GM18870 (cell line): ENCODE data around the gene STOML1.
"Not testable (repeated sequence)": the region's sequence is repeated elsewhere in the genome, so short reads cannot be mapped to it uniquely, and the experiment has no call there.

Experiments used
- ATAC-seq: cut with Tn5 transposase; IDR thresholded peaks from one replicate; pipeline ENCODE4 v1.9.1; 2021; ENCODE audit warnings: moderate library complexity; ENCODE audit not compliant: unreplicated experiment

STOML1 gene

GRCh38 chr15:73965758-73966113, 26.4 kb downstream of the STOML1 start:
- peak; percentile 57 for ATAC-seq

DNA sequence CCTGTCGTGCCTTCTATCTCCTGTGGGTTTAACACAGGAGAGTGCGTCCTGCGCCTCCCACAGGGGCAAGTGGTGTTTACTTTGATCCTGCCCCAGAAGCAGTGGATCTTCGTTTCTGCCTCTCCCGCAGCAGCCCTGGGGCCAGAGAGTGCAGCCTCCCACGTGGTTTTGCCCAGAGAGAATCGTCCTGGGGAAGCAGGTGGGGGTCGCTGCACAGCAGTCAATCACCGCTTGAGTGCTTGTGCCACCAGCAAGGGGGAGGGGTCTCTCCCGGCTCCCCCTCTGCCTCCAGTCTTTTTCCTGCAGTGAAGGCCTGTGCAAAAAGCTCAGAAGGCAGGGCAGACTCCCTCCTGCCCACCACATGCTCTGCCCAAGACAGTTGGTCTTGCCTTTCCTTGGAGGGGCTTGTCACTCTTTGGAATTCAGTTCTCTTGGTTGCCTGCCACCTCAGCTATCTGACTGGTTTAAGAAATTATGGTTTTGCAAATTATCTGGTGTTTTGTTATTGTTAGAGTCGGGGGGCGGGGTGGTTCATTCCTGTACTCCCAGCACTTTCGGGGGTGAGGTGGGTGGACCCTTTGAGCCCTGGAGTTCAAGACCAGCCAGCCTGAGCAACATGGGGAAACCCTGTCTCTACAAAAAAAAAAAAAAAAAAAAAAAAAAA, 26.9 kb downstream of the STOML1 start:
- ATAC-seq, result no peak

DNA sequence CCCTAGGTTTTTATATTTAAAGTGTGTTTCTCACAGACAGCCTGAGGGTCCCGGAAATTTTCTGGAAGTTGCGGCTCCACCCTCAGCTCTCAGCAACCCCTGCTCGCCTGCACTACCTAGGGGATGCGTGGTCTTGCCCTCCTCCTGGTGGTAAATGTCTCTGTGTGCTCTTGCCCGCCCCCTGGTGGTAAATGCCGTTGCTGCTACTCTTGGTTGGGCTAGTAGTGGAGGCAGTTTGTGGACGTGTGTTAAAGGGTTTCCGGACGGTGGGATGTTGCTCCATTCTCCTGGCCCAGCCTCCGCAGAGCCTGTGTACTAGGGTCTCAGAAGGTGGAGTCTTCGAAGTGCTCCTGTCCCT, 27.4 kb downstream of the STOML1 start:
- ATAC-seq, result no peak

GRCh38 chr15:73962433-73962832, 29.7 kb downstream of the STOML1 start:
- ATAC-seq, result no peak

DNA sequence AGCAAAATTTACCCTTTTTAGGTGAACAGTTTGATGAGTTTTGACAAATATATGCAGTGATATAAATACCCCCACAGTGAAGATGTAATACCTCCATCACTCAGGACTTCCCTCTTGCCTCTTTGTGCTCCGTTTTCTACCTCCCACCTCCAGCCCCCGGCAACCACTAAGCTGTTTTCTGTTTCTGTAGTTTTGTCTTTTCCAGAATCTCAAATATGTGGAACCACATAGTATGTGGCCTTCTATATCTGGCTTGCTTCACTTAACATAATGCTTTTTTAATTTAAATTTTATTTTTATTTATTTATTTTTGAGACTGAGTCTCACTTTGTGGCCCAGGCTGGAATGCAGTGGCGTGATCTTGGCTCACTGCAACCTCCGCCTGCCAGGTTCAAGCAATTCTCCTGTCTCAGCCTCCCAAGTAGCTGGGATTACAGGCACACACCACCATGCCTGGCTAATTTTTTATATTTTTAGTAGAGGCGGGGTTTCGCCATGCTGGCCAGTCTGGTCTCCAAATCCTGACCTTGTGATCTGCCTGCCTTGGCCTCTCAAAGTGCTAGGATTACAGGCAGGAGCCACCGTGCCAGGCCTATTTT, 31.5 kb downstream of the STOML1 start:
- not testable (repeated sequence) for ATAC-seq

DNA sequence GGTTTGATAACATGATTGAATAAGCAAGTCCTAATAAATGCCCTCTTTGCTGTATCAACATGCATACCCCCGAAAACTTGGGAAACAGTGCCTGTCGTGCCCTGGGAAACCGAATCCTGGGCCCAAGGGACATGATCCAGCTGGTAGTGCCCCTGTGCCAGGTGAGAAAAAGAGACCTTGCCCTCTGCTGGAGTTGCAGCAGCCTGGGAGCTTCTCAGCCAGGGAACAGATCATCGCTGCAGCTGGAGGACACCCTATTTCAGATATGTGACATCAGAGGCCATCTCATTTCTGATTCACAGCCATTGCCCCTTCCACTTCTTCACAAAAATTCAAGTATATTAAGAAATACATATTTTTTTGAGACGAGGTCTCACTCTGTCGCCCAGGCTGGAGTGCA, 32.3 kb downstream of the STOML1 start:
- no peak for ATAC-seq

GRCh38 chr15:73959012-73959581, 33.0 kb downstream of the STOML1 start:
- no peak for ATAC-seq

DNA sequence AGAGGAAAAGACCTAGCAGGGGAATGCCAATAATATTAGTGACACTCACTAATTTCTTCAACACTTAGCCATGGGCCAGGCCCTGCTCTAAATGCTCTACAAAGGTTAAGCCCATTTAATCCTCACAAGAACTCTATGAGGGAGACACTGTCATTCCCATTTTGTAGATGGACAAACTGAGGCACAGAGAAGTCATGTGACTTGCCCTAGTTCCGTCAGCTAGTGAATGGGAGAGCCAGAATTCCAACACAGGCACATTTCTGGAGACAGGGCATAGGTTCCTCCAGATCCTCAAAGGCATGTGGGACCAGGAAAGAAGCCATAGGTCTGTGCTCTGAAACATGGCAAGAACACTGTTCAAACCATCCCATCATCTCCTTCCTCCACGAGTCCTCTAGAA, 34.3 kb downstream of the STOML1 start:
- no peak for ATAC-seq

DNA sequence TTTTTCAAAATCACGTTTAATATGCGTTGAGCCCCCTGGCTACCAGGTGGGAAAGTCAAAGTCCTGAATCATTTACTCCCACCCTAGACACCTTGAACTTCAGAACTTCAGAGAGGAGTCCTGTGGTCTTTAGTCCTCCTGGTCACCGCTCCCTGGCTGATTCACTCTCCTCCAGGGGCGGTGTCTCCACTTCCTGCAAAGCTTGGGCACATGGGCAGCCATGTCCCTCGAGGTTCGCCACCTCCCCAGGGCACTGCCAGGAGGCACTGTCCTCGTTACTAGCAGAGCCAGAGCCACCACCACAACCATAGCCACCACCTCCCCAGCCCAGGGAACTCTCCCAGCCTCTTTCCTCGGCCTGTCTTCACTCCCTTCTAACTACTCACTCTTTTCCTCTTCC, 34.8 kb downstream of the STOML1 start:
- no peak for ATAC-seq

DNA sequence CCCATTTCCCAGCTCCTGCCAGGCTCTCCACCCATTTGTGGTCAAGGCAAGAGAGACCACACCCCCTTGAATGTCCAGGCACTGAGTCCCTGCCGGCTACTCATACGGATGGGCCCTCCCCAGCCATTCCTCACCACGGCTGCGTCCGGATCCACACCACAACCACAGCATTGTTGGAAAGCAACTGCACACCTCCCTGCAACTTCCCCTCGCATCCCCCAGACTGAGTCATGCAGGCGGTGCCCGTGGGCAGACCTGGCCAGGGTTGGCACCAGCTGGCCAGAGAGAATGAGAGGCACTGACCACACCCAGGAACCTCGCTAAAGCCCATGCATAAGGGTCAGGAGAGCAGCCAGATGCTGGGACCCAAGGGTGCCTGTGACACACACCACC, 35.4 kb downstream of the STOML1 start:
- no peak for ATAC-seq

GRCh38 chr15:73955861-73956742, 36.0 kb downstream of the STOML1 start:
- no peak for ATAC-seq

GRCh38 chr15:73955326-73955725, 36.8 kb downstream of the STOML1 start:
- ATAC-seq, result no peak

- no peak for ATAC-seq
Measured at GRCh38 chr15:73954188-73955145, 37.6 kb downstream of the STOML1 start.

DNA sequence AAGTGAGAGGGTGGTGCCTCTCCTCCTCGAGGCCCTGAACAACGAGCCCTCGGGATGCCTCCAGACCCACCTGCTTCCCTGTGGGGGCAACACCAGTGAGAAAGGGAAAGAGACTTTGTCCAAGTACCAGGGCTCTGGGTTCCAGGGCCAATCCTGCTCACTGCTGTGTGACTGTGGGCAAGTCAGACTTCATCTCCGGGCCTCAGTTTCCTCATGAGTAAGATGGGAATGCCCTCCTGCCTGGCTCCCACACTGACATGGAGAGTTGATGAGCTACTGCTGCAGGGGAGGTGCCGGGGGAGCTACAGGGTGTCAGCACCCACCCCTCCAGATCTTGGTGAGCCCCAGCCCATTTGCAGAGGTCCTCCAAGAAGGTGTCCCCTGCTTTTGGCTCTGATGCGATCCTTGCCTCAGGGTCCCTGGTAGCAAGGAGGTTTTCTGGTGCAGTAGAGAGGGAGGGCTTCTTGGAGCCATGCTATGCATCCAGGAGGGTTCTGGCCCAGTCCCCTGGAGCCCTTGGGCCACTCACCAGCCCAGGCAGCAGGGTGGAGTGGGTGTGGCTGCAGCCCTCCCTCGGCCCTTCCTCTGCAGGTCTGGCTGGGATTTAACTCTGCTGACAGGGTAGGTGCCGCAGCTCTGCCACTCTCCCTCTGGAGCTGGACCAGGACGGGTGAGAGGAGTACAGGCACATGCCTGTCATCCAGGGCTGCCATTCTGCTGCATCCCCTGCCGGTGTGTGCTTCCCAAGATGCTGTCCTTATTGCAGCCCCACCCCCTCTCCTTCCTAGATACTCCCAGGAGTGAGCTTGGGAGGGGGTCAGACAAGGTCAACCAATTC, 39.0 kb downstream of the STOML1 start:
- no peak for ATAC-seq

DNA sequence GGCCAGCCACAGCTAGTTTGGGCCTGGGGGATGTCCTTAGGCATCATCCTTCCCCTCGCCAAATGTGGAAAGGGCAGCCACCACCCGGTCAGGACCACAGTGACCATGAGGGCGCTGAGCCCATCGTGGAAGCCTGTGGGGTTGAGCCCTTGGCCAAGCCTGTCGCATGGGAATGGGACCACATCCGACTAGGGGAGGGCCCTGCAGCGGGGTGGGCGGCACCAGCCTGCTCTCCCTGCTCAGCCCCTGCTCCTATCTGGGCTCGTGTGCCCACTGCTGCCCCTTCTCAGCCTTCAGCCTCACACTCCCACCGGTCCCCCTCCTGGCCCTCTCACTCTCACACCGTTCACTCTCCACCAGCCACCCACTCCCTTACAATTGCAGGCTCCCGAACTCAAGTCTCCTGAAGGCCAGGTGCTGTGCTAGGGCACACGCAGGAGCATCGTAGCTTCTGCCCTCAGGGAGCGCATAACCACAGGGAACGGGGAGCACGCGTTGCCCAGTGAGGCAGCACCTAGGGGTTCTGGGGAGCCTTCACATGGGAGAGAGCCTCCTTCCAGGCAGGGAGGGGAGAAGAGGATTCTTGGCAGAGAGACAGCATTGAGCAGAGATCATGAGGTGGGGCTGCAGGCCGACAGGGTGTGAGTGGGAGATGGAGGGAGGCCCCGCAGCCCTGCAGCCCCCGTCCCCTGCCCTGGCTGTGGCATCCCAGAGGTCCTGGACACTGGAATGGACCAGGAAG, 39.8 kb downstream of the STOML1 start:
- ATAC-seq, result no peak

- ATAC-seq, result no peak
Measured at GRCh38 chr15:73951601-73952000, 40.5 kb downstream of the STOML1 start.

- ATAC-seq, result no peak
Measured at GRCh38 chr15:73950831-73951561, 41.1 kb downstream of the STOML1 start.

GRCh38 chr15:73950479-73950830, 41.6 kb downstream of the STOML1 start:
- no peak for ATAC-seq

DNA sequence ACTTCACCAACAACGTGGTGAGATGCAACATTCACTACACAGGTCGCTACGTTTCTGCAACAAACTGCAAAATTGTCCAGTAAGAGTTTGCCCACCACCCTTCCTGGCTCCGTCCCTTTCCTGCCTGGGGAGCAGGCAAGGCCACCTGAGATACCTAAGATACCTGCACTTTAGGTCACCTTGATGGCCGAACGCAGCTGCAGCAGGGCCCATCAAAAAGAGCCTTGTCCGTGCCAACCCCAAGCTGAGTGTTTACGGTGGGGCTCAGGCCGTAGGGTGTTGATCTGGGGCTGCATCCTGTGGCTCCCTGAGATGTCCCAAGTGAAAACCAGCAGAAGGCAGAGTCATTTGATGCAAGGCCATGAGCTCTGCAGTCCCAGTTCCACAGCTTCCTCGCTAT, 42.6 kb downstream of the STOML1 start:
- no peak for ATAC-seq
